ENCODE data around the gene KLF7. TPM values are rescaled to one million over a fixed set of nuclear protein-coding genes. Genes with fewer than 3 reads are reported as not detected.

Gene KLF7
- total RNA-seq, 1 donor from 2014 or later = 35.8 TPM

DNA sequence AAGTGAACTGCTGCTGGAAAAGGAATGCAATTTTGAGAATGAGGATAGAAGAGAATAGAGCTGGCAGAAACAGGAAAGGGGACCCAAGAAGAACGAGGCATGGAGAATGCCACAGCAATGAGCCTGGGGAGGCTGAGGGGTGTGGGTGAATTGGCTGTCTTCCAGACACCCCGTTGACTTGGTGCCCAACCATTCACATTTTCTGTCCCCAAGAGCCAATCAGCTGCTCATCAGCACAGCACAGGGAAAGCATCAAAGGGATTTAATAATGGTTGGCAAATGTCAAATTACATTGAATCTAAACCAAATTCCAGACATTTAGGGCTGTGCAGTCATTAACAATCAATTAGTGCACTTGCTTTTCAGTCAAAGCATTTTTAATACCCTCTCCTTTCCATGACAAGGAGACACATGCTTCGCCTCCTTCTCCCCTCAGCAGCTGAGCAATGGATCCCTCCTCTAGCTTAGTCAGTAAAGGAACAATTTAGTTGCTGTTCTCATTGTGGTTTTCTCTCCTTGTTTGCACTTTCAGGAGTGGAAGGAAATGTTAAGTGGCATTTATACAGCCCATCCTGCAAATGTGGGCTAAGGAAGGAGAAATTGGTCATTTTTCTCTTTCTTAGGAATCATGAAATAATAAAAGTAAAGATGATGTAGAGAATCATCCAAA lies 98.8 kb downstream of the KLF7 start:
- Mint-ChIP-seq H3K36me3 (ENCODE audit: low read depth) (no peaks in the 10 kb centered on the region), H3K4me3 (no peak overlapping the region), H3K4me1 (peaks cover 6% of the 10 kb centered on the region), H3K9me3 (no peaks in the 10 kb centered on the region), H3K27ac (no peak overlapping the region), H3K27me3 (peaks cover 6% of the 10 kb centered on the region)
- intact Hi-C loops (cut with micrococcal nuclease) = no loop called here
- TF ChIP-seq, protein P1, sequence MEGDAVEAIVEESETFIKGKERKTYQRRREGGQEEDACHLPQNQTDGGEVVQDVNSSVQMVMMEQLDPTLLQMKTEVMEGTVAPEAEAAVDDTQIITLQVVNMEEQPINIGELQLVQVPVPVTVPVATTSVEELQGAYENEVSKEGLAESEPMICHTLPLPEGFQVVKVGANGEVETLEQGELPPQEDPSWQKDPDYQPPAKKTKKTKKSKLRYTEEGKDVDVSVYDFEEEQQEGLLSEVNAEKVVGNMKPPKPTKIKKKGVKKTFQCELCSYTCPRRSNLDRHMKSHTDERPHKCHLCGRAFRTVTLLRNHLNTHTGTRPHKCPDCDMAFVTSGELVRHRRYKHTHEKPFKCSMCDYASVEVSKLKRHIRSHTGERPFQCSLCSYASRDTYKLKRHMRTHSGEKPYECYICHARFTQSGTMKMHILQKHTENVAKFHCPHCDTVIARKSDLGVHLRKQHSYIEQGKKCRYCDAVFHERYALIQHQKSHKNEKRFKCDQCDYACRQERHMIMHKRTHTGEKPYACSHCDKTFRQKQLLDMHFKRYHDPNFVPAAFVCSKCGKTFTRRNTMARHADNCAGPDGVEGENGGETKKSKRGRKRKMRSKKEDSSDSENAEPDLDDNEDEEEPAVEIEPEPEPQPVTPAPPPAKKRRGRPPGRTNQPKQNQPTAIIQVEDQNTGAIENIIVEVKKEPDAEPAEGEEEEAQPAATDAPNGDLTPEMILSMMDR (IDR thresholded peaks at IDR 0.05) = no peak
- DNase-seq (no peak), ATAC-seq (ENCODE audit: low read depth) (no peak)
- POLR2A ChIA-PET = no interaction called here
- CTCF ChIA-PET = no interaction called here

DNA sequence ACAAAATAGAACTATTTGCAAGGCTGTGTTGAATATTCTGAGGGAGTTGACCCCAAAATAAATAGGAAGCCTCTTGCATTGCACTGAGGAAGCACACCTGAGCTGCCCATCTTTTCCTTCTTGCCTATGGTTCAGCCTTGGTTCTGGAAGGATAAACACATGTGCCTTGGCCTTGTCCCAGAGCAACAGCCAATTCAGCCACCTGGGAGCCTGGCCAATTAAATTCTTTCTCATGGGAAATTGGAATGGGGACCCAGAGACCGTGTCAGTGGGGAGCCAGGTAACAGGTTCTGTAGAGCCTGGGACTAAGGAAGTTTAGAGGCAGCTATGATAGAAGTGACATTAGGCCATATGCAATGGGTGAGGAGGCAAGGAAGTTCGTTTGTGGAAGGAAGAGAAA lies 99.6 kb downstream of the KLF7 start:
- DNase-seq (no peak), ATAC-seq (ENCODE audit: low read depth) (no peak)
- Mint-ChIP-seq H3K27ac (no peak overlapping the region), H3K27me3 (peaks cover 6% of the 10 kb centered on the region), H3K36me3 (ENCODE audit: low read depth) (no peaks in the 10 kb centered on the region), H3K4me3 (no peak overlapping the region), H3K9me3 (no peaks in the 10 kb centered on the region), H3K4me1 (peaks cover 2% of the 10 kb centered on the region)
- TF ChIP-seq, protein P1 (IDR thresholded peaks at IDR 0.05) = no peak
- CTCF ChIA-PET = no interaction called here
- POLR2A ChIA-PET = no interaction called here
- intact Hi-C loops (cut with micrococcal nuclease) = no loop called here

DNA sequence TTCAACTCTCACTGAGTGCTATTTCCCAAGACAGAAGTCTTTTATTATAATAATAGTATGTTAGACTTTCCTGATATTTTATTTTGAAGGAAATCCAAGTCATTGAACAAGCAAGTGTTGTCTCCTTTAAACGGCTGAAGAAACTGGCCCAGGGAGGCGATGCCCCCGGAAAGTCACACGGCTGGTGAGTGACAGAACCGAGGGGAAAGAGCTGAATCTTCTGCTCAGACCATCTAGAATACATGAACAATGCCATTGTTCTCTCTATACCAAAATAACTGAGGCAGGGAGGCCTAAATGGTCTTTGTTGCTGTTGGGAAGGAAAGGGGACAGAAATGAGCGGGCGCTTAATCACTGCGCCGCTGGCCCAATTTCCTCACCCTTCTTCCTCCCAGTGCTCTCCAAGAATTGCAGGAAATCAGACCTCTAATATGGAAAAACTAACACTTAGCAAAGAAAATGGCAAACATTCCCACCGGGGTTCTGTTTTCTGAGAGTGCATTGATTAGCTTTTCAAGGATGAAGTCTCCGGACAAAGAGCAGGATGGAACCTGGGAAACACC lies 101.5 kb downstream of the KLF7 start:
- ChIA-PET POLR2A (no interaction called here), CTCF (no interaction called here)
- DNase-seq (no peak), ATAC-seq (ENCODE audit: low read depth) (no peak)
- Mint-ChIP-seq H3K27me3 (peaks cover 6% of the 10 kb centered on the region), H3K4me3 (no peak overlapping the region), H3K27ac (no peak overlapping the region), H3K4me1 (no peaks in the 10 kb centered on the region), H3K36me3 (ENCODE audit: low read depth) (no peaks in the 10 kb centered on the region), H3K9me3 (no peaks in the 10 kb centered on the region)
- intact Hi-C loops (cut with micrococcal nuclease) = no loop called here
- TF ChIP-seq, protein P1 (IDR thresholded peaks at IDR 0.05) = no peak

DNA sequence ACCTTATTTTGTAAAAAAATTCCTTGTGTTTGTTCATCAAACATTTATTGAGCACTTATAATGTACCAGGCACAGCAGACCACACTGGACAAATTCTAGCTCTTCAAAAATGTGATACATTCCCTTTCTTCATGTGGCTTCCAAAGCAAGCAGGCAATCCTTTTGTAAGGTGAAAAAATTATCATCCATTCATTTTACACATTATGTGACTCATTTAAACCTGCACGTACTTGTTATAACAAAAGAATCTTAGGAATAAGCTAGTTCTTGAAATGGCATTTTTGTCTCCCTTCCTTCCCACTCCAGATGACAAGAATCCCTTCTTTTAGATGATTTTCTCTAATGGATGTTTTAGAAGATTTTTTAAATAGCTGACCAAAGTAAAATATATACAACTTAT lies 104.6 kb downstream of the KLF7 start:
- no peaks in the 10 kb centered on the region for H3K4me1 Mint-ChIP-seq
- no peaks in the 10 kb centered on the region for H3K9me3 Mint-ChIP-seq
- H3K36me3 Mint-ChIP-seq (ENCODE audit: low read depth) = no peaks in the 10 kb centered on the region
- no peak for ATAC-seq (ENCODE audit: low read depth)
- no peak for DNase-seq
- H3K27me3 Mint-ChIP-seq = peaks cover 9% of the 10 kb centered on the region
- CTCF ChIA-PET = no interaction called here
- POLR2A ChIA-PET = no interaction called here
- H3K27ac Mint-ChIP-seq = no peak overlapping the region
- intact Hi-C loops (cut with micrococcal nuclease) = no loop called here
- TF ChIP-seq, protein P1 (IDR thresholded peaks at IDR 0.05) = no peak
- no peak overlapping the region for H3K4me3 Mint-ChIP-seq

DNA sequence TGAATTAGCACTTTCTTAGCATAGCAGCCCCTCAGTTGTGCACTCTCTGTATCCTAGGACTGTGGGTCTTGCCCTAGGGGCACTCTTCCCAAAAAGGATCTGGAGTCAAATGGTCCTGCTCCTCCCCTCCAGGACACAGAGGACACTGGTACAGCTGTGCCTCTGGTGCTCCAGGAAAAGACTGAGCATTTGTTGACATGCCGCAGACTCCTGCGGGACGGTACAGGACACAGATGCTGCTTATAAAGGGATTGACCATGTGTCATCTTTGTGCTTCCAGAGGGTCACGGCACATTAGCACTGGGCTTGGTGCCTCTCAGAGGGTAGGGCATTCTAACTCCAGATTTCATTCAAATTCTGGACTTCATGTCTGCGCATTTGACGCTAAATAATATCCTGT lies 110.5 kb downstream of the KLF7 start:
- intact Hi-C loops (cut with micrococcal nuclease) = no loop called here
- H3K36me3 Mint-ChIP-seq (ENCODE audit: low read depth) = no peaks in the 10 kb centered on the region
- H3K4me1 Mint-ChIP-seq = no peaks in the 10 kb centered on the region
- H3K27ac Mint-ChIP-seq = no peak overlapping the region
- TF ChIP-seq, protein P1 (IDR thresholded peaks at IDR 0.05) = no peak
- H3K9me3 Mint-ChIP-seq = peaks cover 3% of the 10 kb centered on the region
- H3K4me3 Mint-ChIP-seq = no peak overlapping the region
- no peak for ATAC-seq (ENCODE audit: low read depth)
- DNase-seq = no peak
- ChIA-PET CTCF (no interaction called here), POLR2A (no interaction called here)
- peaks cover 7% of the 10 kb centered on the region for H3K27me3 Mint-ChIP-seq

All from activated B cell treated with CpG ODN at 0.5 μM for 24 hours (primary cell).